Tibial nerve (tissue), 4 donors: Measurements from ENCODE around the gene CYP2A7. TPM values are rescaled to one million over a fixed set of nuclear protein-coding genes. Genes with fewer than 3 reads are reported as not detected.
"Not testable (repeated sequence)": the region's sequence is repeated elsewhere in the genome, so short reads cannot be mapped to it uniquely, and the experiment has no call there.

Experiments
- DNase-seq, 2 donors: peaks; one replicate each; pipeline ENCODE4 v3.0.0-alpha.2; 2019; ENCODE audit warnings: low spot score in 2 of 2
- H3K27ac ChIP-seq, 4 donors: fragments of 200-600 bp; sonication (generic) in 3 of 4; one replicate each; pipeline ENCODE4 v1.5.1; 2017 to 2019; ENCODE audit warnings: mild to moderate bottlenecking in 1 of 4
- H3K27me3 ChIP-seq, 2 donors: fragments of 200-600 bp; sonication (generic) in 1 of 2; one replicate each; pipeline versions ENCODE4 v1.5.1 to v1.6.0; 2017 to 2019
- H3K36me3 ChIP-seq, 3 donors: fragments of 200-600 bp; sonication (generic); one replicate each; pipeline ENCODE4 v1.5.1; 2018 to 2019
- H3K4me1 ChIP-seq, 4 donors: fragments of 200-600 bp; sonication (generic) in 3 of 4; one replicate each; pipeline ENCODE4 v1.5.1; 2017 to 2019
- H3K4me3 ChIP-seq, 4 donors: fragments of 200-600 bp; sonication (generic) in 3 of 4; one replicate each; pipeline ENCODE4 v1.5.1; 2017 to 2019; ENCODE audit warnings: mild to moderate bottlenecking in 1 of 4, moderate library complexity in 1 of 4
- H3K9me3 ChIP-seq, 4 donors: fragments of 200-600 bp; sonication (generic) in 3 of 4; one replicate each; pipeline ENCODE4 v1.5.1; 2017 to 2019
- CTCF ChIP-seq, 5 experiments: fragments of 200-600 bp in 3 of 5; fragments of 450-650 bp in 2 of 5; sonication (generic) in 3 of 5; IDR thresholded peaks; one replicate each; pipeline ENCODE4 v1.5.1; 2016 to 2019; ENCODE audit warnings: antibody characterized with exemption in 5 of 5, mild to moderate bottlenecking in 3 of 5, moderate library complexity in 2 of 5
- EP300 ChIP-seq, 2 donors: sonication (generic); formaldehyde crosslinking; IDR thresholded peaks; one replicate each; pipeline ENCODE4 v1.6.1; 2017; ENCODE audit warnings: antibody characterized with exemption in 2 of 2, mild to moderate bottlenecking in 1 of 2
- POLR2A ChIP-seq, 2 donors: fragments of 450-650 bp; IDR thresholded peaks; one replicate each; pipeline ENCODE4 v1.6.1; 2017; ENCODE audit warnings: antibody characterized with exemption in 2 of 2, mild to moderate bottlenecking in 2 of 2, moderate library complexity in 2 of 2
- WGBS, 2 donors: methylation state at CpG; one replicate each; pipeline ENCODE4 v1.1.5; 2018; 5-methylcytosine and 5-hydroxymethylcytosine counted together
- total RNA-seq, 4 donors: library from RNA; depleted of rRNA; stranded (reverse); fragments of >200 nt; gene quantifications; one replicate each; pipeline ENCODE4 v1.1.0, GENCODE V29; 2016

CYP2A7 gene
- total RNA-seq, 4 donors from 2014 or later: not detected

GRCh38 chr19:40921005-40921897 lies 39.2 kb upstream of the CYP2A7 start:
- no peaks in the 10 kb centered on the region for H3K27me3 ChIP-seq
- H3K27ac ChIP-seq: no peak overlapping the region
- no peak overlapping the region for H3K4me3 ChIP-seq
- DNase-seq: no peak
- TF ChIP-seq POLR2A (IDR thresholded peaks at IDR 0.05): no peak
- peaks cover 0 to 39% (median 4%) of the 10 kb centered on the region in 4 donors for H3K9me3 ChIP-seq
- H3K4me1 ChIP-seq: no peaks in the 10 kb centered on the region
- no peaks in the 10 kb centered on the region for H3K36me3 ChIP-seq
- WGBS, 2 donors: 37 to 49% methylated on average over 9 of the region's 9 CpGs

- TF ChIP-seq CTCF (IDR thresholded peaks at IDR 0.05): no peak
- no peak for TF ChIP-seq EP300 (IDR thresholded peaks at IDR 0.05)
- TF ChIP-seq POLR2A (IDR thresholded peaks at IDR 0.05): no peak
- Histone ChIP-seq H3K27me3 (no peaks in the 10 kb centered on the region), H3K4me1 (no peaks in the 10 kb centered on the region), H3K4me3 (no peak overlapping the region), H3K36me3 (no peaks in the 10 kb centered on the region), H3K9me3 (peaks cover 0 to 39% (median 4%) of the 10 kb centered on the region in 4 donors), H3K27ac (no peak overlapping the region)
- no peak for DNase-seq
- 60 to 77% methylated on average over 4 of the region's 4 CpGs for WGBS, 2 donors
Measured at GRCh38 chr19:40920300-40921004, 38.4 kb upstream of the CYP2A7 start.

GRCh38 chr19:40919530-40920299 lies 37.7 kb upstream of the CYP2A7 start:
- H3K27ac ChIP-seq, DNase-seq, H3K4me1 ChIP-seq: not testable (repeated sequence)

GRCh38 chr19:40918303-40918702 lies 36.3 kb upstream of the CYP2A7 start:
- not testable (repeated sequence) for H3K36me3 ChIP-seq, H3K4me3 ChIP-seq, H3K4me1 ChIP-seq, H3K27me3 ChIP-seq, H3K27ac ChIP-seq, DNase-seq
- peaks cover 0 to 51% (median 4%) of the 10 kb centered on the region in 4 donors for H3K9me3 ChIP-seq
- WGBS, 2 donors: 32 to 39% methylated on average over 2 of the region's 2 CpGs

More at GRCh38 chr19:40919530-40920299, 37.7 kb upstream of the CYP2A7 start:
- H3K36me3 ChIP-seq, H3K27me3 ChIP-seq, H3K4me3 ChIP-seq: not testable (repeated sequence)
- peaks cover 0 to 39% (median 4%) of the 10 kb centered on the region in 4 donors for H3K9me3 ChIP-seq
- WGBS, 2 donors: 81 to 90% methylated on average over 7 of the region's 7 CpGs

- H3K4me1 ChIP-seq: no peaks in the 10 kb centered on the region
- no peak overlapping the region for H3K27ac ChIP-seq
- H3K27me3 ChIP-seq: no peaks in the 10 kb centered on the region
- 25 to 46% methylated on average over 6 of the region's 6 CpGs for WGBS, 2 donors
- H3K9me3 ChIP-seq: peaks cover 0 to 18% (median 0%) of the 10 kb centered on the region in 4 donors
- H3K36me3 ChIP-seq: no peaks in the 10 kb centered on the region
- no peak for DNase-seq
- TF ChIP-seq CTCF (IDR thresholded peaks at IDR 0.05) (peak in 2 of 5 experiments; percentile 37 to 39), EP300 (IDR thresholded peaks at IDR 0.05) (no peak), POLR2A (IDR thresholded peaks at IDR 0.05) (no peak)
- H3K4me3 ChIP-seq: peak overlapping the region in 1 of 4 donors; percentile 29
Measured at GRCh38 chr19:40908976-40909375, 26.9 kb upstream of the CYP2A7 start.

- DNase-seq: no peak
- no peaks in the 10 kb centered on the region for H3K27me3 ChIP-seq
- no peak for TF ChIP-seq CTCF (IDR thresholded peaks at IDR 0.05)
- TF ChIP-seq EP300 (IDR thresholded peaks at IDR 0.05): no peak
- no peak for TF ChIP-seq POLR2A (IDR thresholded peaks at IDR 0.05)
- peak overlapping the region in 1 of 4 donors; percentile 29 for H3K4me3 ChIP-seq
- H3K9me3 ChIP-seq: peaks cover 0 to 15% (median 0%) of the 10 kb centered on the region in 4 donors
- H3K36me3 ChIP-seq: no peaks in the 10 kb centered on the region
- no peaks in the 10 kb centered on the region for H3K4me1 ChIP-seq
- 19 to 30% methylated on average over 21 of the region's 21 CpGs for WGBS, 2 donors
- H3K27ac ChIP-seq: no peak overlapping the region
Measured at GRCh38 chr19:40907968-40908735, 26.1 kb upstream of the CYP2A7 start.
